Measurements from ENCODE around the gene OR9A2.
"Not testable (repeated sequence)": the region's sequence is repeated elsewhere in the genome, so short reads cannot be mapped to it uniquely, and the experiment has no call there.

OR9A2 gene

GRCh38 chr7:142983825-142984224, 43.1 kb downstream of the OR9A2 start:
- in situ Hi-C loops (cut with HindIII; ENCODE audit: low sequenced_read_pairs): no loop called here

- in situ Hi-C loops (cut with HindIII; ENCODE audit: low sequenced_read_pairs): not testable (repeated sequence)
Observed at GRCh38 chr7:142978402-142978801, 48.5 kb downstream of the OR9A2 start.
